Stimulated activated CD4-positive, alpha-beta T cell treated with anti-CD3 and anti-CD28 coated beads, Interleukin-2, amount 100 ng/mL, for 48 hours (primary cell): ENCODE data around the gene RTN4R.

ENCODE experiments used
- DNase-seq, 2 donors: peaks; one replicate each; pipeline ENCODE4 v3.0.0-alpha.2; 2020

Gene RTN4R

DNA sequence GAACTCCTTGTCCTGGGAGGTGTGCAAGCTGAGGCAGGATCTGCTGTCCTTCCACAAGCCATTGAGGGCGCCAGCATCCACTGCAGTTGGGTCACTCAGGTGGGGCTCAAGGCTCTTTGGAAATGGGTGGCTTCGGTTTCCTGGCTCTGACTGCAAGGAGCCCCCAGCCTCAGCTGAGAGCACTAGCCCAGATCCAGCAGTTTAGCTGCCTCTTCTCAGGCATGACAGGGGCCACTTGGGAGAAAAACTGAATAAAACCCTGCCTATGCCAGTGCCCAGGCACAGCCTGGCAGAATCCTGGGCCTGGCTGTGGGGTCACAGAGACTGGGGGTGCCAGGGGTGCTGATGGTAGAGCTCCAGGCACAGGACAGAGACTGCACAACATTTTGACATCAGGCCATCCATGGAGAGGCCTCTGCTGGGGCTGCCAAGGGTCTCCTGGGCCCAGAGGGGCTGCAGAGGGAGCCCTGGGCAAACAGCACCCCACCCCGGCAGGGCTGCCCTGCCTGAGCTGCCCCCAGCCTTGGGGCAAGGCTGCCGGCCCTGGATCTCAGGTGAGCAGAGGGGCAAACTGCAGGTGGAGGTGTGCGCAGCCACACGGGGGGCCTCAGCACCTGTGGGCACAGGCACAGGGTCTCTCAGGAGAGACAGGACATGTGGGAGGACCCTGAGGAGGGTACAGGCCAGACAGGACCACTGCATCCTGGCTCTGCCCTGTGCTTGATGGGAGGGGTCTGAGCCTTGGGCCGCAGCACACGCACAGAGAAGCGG lies 28.3 kb downstream of the RTN4R start:
- DNase-seq: no peak

- no peak for DNase-seq
Observed at GRCh38 chr22:20238901-20239675, 29.0 kb downstream of the RTN4R start.

- peak in 1 of 2 donors; percentile 51 for DNase-seq
Observed at GRCh38 chr22:20238536-20238900, 29.6 kb downstream of the RTN4R start.

- no peak for DNase-seq
Observed at GRCh38 chr22:20237480-20238440, 30.4 kb downstream of the RTN4R start.

- no peak for DNase-seq
Observed at GRCh38 chr22:20236052-20236717, 31.9 kb downstream of the RTN4R start.

- DNase-seq: no peak
Observed at GRCh38 chr22:20235389-20235991, 32.6 kb downstream of the RTN4R start.

- DNase-seq: no peak
Observed at GRCh38 chr22:20234760-20235388, 33.2 kb downstream of the RTN4R start.

DNA sequence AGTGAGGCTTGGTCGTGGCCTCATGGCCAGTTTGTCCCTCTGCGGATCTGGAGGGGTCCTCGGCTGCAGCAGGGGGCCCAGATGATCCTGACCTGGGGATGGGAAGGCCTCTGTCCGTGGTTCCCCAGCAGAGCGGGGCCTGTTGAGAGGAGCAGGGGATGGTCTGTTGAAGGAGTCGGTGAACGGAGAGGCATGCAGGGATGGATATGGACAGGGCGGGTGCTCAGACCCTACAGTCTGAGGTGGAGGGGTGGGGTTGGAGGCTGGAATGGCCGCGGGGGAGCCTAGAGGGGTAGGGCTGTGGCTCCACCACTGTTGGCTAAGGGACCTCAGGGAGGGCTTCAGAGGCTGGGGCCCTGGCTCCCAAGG lies 33.8 kb downstream of the RTN4R start:
- no peak for DNase-seq

DNA sequence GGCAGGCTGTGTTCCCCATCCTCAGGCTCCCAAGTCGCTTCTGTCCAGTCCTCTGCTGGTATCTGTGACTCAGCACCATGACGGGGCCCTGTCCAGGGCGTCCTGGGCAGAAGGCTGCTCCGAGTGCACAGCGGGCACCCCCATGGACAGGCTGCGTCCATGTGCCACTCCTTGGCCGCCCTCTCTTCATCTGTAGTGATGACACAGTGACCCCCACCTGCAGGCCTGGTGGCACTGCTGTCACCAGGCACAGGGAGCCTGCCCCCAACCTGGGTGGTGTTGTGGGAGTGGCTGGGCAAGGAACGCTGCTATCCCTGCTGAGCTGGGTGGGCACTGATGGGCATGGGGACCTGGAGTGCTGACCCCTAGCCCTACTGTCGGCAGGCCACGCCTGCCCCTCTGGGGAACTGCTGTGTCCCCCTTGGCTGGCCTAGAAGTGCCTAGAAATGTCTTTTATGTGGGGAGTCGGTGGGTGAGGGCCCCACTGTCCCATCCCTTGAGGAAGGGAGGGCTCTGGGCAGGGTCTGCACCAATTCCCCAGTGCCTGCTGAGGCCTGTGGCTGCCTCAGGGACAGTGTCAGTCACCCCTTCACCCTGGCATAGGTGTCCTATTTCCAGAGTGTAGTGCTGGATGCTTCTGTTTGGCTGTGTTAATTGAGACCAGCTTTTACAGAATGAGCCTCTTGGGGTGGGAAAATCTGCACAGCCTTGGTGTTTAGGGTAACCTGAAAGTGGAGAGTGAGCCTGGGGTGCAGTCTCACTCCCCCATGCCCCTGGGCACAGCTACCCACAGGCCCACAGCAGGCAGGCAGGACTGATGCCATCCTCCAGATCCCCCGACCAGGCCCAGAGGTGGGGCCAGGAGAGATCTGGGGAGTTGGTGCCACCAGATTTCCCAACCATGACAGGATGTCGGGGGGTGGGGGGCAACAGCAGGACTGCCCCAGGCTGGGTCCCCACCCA lies 34.5 kb downstream of the RTN4R start:
- no peak for DNase-seq

- no peak for DNase-seq
Observed at GRCh38 chr22:20232781-20233180, 35.3 kb downstream of the RTN4R start.

DNA sequence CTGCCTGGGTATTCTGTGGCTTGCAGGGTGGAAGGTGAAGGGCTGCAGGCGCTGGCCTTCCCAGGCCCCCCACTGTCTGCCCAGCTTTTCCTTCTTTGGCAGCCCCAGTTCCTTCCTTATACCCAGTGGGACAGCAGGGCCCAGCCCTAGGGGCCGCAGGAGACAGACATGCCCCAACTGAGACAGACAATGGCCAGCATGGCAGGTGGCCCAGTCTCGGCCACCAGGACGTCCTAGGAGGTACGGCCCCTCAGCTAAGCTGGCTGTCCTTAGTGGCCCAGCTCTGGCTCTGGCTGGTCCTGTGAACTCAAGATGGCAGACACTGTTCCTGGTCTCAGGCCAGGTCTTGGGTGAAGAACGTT lies 35.9 kb downstream of the RTN4R start:
- no peak for DNase-seq

- no peak for DNase-seq
Observed at GRCh38 chr22:20231514-20232236, 36.4 kb downstream of the RTN4R start.

DNA sequence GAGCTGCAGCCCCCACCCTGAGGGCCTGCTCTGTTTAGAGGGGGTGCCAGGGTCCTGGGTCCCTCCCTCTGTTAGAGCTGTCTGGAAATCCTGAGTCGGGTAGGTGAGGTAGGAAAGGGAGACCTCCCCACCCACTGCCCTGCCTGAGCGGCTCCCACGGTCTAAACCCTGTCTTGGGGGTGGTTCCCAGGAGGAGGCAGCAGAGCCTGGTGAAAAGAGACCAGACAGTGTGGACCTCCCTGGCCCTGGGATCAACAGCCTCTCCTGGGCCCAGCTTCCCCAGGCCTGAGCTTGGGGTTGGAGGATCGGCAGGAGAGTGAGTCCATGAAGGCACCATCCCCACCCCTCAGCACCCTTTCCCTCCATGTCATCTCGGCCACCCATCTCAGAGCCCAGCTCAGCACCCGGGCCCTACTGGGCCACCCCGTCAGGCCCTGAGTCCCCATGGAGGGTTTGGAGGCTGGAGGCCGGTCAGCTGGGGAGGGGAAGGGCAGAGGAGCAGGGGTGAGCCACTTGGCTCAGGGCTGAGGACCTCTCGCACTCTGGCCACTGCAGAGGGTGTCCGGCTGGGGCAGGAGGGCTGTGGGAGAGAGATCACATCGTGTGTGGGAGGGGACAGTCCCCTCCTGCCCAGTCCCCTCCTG lies 37.2 kb downstream of the RTN4R start:
- DNase-seq: no peak

GRCh38 chr22:20229916-20230775 lies 38.0 kb downstream of the RTN4R start:
- no peak for DNase-seq

DNA sequence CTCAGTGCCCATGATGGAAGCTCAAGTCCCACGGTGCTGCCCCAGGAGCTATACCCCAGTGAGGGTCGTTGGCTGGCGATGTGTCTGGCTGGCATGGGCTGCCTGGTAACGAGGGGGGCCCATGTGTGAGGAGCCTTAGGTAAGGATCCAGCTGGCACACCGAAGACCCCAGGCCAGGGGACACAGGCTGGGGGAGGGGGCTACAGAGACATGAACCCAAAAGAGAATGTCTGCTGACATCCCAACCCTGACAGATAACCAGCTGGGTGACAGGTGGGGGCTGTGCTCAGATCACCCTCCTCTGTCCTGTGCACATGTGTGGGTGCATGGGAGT lies 39.2 kb downstream of the RTN4R start:
- DNase-seq: no peak

DNA sequence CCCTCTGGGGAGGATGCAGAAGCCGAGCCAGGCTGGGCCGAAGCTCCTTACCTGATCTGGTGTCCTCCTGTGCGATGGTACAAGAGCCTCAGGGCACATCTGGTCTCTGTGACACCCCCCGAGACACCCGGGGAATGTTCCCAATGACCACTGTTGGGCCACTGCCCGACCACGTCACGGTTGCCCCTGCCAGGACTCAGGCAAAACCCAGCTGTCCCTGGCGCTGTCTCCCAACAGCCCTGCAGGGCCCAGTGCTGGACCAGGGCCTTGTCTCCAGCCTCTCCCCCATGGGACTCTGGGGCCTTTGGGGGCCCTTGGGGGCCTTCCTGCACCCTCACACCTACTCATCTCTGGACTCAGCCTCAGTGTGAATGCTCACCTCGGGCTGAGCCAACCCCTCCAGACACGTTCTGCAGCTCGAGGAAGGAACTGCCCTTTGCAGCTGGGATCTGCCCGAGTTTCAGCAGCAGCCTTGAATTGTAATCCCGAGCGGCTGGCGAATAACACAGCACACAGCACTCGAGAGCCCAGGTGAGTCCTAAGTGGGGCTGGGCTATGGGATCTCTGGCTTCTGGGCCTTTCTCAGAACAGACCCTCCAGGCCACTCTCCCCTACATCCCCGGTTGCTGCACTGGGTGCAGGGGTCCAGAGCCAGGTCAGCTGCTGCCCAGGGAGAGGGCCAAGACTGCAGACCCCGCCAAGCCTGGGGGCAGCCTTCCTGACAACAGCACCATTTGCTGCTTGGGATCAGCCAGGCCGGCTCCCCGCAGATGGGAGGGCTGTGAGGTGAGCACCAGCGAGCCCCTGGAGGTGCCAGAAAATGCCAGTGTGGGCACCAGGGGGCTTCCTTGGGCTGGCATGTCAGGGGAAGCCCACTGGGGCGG lies 39.8 kb downstream of the RTN4R start:
- DNase-seq: no peak

DNA sequence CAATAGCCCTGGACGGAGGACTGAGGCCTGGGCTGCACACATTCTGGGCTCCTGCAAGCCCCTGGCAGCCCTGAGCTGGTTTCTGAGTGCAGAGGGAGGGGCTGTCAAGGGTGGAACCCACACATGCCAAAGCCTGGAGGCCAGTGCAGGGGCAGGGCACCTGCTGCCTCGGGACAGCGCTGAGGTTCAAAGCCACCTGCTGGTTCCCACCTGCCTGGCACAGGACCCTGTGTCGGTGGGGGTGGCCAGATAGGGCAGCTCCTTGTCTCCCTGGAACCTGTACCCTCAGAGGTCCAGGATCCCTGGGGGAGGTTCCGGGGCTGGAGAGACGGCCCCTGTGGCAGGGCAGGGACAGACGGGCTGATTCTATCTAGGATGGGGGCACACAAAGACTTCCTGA lies 40.8 kb downstream of the RTN4R start:
- DNase-seq: no peak
